Stimulated activated CD8-positive, alpha-beta memory T cell treated with anti-CD3 and anti-CD28 coated beads, Interleukin-12 subunit alpha, Interleukin-12 subunit beta, amount 100 ng/mL, for 24 hours (primary cell): ENCODE measurements around the gene FALEC.
"Not testable (repeated sequence)": the region's sequence is repeated elsewhere in the genome, so short reads cannot be mapped to it uniquely, and the experiment has no call there.

Experiments
- DNase-seq: peaks from one replicate; pipeline ENCODE4 v3.0.0-alpha.2; 2020; ENCODE audit errors: extremely low read depth

The FALEC gene

DNA sequence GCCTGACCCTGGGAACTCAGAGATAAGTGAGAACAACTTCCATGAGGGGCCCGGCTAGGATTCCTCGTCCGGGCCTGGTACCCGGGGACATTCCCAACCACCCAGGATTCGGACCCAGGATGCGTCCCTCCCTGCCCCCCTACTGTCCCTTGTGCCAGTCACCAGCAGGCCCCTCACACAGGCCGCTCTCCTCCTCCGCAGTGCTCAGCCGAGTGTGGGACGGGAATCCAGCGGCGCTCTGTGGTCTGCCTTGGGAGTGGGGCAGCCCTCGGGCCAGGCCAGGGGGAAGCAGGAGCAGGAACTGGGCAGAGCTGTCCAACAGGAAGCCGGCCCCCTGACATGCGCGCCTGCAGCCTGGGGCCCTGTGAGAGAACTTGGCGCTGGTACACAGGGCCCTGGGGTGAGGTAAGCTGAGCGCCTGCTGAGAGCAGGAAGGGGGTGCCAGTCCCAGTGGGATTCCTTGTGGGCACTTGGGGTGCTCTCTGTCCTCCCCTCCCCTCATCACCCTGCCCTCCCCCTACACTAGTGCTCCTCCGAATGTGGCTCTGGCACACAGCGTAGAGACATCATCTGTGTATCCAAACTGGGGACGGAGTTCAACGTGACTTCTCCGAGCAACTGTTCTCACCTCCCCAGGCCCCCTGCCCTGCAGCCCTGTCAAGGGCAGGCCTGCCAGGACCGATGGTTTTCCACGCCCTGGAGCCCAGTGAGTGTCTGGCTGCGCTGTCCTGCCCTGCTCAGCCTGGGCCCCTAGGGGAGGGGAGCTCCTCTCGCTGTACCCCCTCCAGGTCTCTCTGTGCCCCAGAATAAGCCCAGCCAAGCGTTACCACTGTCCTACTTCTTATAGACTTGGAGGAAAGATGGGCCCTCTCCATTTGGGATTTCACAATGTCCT is 43.5 kb downstream of the FALEC start:
- no peak for DNase-seq

DNA sequence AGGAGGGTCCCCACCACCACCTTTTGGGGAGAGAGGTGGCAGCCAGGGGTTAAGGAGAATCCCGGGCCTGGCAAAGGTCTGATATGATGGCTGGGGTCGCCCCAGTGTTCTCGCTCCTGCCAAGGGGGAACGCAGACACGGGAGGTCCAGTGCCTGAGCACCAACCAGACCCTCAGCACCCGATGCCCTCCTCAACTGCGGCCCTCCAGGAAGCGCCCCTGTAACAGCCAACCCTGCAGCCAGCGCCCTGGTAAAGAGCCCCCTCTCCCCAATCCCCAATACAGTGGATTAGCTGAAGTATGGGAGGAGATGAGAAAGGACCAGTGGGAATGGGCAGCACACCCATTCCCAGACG is 44.1 kb downstream of the FALEC start:
- DNase-seq: no peak

DNA sequence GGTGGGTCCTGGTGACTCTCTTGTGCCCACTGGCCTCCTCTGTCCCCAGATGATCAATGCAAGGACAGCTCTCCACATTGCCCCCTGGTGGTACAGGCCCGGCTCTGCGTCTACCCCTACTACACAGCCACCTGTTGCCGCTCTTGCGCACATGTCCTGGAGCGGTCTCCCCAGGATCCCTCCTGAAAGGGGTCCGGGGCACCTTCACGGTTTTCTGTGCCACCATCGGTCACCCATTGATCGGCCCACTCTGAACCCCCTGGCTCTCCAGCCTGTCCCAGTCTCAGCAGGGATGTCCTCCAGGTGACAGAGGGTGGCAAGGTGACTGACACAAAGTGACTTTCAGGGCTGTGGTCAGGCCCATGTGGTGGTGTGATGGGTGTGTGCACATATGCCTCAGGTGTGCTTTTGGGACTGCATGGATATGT is 44.5 kb downstream of the FALEC start:
- no peak for DNase-seq

DNA sequence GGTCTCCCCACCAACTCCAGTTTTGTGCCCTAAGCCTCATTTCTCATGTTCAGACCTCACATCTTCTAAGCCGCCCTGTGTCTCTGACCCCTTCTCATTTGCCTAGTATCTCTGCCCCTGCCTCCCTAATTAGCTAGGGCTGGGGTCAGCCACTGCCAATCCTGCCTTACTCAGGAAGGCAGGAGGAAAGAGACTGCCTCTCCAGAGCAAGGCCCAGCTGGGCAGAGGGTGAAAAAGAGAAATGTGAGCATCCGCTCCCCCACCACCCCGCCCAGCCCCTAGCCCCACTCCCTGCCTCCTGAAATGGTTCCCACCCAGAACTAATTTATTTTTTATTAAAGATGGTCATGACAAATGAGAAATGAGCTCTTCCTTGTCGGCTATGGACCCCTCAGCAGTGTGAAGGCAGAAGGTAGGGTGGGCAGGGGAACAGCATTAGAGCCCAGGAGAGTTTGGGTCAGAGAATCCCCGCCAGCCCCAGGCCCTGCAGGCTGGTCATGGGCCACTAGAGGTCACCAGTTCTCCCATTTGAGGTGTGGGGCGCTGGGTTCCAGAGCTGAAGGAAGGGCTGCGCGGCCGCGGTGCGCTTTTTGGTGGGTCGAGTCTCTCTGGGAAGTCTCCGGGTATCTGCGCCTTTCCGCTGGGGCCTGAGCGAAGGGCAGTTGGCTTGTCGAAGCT is 45.2 kb downstream of the FALEC start:
- peak; percentile 75 for DNase-seq

DNA sequence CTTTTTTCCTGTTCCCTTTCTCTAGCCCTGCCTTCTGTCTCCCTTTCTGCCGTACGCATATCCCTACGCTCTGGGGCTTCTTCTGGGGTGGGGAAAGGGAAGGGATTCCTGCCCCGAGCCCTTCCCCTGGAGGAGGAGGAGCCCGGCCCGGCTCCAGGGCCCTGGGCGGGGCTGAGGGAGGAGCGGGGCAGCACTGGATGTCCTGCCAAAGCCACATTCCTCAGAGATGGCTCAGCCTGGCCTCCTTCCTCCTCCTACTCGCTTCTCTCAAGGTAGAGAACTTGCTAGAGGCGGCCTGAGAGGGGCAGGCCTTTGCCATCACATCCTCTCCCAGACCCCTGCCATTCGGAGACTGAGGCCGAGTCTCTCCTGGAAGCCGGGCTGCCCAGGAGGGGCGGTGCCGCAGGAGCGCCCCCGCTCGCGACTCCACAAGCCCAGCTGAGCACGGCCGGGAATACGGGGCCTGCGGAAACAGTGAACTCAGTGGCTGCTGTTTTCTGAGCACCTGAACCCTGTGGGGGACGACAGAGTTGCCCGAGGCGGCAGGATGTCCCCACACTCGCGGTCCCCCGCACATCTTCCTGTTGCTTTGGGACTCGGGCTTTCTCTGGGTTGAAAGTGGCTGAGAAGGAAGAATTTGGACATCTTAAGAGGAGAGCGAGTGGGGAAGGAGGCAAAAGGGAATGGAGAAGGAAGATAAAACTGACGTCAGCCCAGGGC is 45.9 kb downstream of the FALEC start:
- DNase-seq: no peak

DNA sequence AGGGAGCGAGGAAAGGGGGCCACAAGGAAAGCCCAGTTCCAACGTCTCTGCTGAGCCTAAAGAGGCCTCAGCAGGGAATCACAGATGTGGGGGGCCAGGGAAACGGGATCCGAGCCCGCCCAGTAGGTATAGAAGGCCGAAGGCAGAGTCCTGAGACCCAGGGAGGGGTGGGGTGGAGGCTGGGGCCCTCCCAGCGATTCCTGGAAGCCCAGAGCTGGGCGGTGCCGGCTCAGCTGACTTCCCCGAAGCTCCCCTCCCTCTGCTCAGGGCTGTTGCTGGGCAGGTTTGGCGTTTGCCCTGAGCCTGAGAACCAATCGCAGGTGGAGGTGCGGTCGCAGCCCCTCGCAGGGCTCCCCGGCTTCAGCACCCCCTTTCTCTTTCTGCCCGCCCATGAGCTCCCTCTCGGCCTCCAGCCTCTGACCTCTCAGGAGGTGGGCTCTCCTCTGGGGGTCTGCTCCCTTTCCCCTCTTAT is 46.5 kb downstream of the FALEC start:
- DNase-seq: peak; percentile 72

DNA sequence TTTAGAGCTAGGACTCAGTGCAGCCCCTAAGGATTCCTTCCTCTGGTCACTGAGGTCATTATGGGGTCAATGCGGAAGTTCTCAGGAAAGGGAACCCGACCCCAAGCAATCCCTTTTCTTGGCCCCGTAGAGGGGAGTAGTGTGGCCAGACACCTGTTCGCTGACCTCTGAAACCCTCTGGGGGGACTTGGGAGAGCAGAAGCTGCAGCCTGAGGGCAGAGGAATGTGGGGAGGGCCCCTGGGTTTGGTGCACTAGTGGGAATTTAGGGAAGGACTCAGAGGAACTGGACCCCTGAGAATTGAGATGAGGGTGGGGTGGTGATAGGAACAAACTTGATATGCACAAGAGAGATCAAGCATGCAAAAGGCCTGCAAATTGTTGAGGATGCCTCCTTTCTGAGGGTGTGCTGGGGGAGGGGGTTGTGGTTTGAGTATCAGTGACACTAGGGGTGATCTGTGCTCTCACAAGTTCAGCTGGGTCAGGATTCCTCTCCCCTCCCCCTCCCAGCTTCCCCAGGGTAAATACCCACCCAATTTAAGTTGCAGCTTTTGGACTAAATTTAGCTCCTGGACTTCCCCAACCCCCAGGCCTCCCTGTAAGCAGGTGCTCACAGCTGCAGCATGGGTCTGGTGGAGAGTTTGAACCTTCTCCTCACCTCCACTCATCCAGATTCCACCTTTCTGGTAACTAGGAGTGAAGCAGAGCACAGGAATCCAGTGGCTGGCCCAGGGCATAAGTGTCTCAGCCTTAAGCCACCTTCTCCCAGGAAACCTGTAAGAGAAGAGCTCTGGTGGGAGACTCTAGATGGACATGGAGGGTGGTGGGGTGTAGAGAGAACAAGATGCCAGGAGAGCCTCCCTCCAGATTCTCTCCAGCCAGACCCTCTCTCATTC is 47.1 kb downstream of the FALEC start:
- DNase-seq: peak; percentile 57

DNA sequence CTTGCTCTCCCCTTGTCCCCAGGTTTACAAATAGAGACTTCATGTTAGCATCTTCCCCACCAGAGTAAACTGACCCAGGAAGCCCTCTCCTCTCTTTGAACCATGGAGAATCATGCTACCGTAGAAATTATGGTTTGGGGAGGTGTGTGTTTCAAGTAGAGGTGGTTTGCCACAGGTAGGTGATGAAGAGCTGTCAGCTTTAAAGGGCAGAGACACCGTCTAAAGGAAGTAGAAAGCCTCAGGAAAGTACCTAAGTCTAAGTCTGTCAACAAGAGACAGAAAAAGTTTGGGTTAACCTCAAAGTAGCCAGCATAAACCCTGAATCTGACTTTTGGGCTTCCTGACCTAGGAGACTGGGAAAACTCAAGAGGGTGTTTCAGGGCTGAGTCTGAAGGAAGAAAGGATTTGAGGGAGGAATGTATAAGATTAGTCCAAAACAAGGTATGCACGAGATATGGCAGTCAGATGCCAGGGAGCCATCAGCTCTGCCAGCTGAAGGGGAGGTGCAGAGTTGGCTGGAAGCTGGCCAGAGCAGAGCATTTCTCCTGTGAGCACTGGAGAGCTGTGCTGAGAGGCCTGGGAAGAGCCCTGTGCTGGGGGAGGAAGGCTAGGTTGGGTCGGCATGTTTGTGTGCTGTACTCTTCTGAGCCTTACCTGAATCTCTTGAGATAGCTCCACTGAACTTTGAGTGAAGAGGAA is 47.9 kb downstream of the FALEC start:
- DNase-seq: no peak

DNA sequence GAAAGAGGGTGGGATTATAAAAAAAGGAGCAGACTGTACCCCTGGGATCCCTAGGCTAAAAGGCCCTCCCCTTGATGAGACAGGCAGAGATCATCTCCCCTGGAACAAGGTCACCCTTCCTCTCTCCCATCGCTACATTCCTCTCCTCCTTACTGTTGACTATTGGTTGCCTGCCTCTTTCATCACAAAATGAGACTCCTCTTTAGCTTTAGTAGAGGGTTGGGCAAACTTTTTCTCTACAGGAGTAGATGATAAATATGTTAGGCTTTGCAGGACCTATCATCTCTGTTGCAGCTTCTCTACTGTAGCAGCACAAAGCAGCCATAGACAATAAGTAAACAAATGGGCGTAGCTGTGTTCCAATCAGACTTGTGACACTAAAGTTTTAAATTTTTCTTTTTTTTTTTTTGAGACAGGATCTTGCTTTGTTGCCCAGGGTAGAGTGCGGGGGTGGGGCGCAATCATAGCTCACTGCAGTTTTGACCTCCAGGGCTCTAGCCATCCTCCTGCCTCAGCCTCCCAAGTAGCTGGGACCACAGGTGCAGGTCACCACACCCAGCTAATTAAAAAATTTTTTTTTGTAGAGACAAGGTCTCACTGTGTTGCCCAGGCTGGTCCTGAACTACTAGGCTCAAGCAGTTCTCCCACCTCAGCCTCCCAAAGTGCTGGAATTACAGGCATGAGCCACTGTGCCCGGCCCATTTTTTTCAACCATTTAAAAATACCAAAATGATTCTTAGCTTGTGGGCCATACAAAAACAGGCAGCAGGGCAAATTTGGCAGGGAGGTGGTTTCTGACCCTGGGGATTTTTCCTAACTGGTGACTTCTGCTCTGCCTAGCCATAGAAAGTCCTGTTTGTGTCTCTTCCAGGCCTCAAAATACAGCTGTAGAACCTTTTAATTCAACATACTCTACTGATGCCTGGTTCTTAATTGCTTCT is 48.8 kb downstream of the FALEC start:
- no peak for DNase-seq

DNA sequence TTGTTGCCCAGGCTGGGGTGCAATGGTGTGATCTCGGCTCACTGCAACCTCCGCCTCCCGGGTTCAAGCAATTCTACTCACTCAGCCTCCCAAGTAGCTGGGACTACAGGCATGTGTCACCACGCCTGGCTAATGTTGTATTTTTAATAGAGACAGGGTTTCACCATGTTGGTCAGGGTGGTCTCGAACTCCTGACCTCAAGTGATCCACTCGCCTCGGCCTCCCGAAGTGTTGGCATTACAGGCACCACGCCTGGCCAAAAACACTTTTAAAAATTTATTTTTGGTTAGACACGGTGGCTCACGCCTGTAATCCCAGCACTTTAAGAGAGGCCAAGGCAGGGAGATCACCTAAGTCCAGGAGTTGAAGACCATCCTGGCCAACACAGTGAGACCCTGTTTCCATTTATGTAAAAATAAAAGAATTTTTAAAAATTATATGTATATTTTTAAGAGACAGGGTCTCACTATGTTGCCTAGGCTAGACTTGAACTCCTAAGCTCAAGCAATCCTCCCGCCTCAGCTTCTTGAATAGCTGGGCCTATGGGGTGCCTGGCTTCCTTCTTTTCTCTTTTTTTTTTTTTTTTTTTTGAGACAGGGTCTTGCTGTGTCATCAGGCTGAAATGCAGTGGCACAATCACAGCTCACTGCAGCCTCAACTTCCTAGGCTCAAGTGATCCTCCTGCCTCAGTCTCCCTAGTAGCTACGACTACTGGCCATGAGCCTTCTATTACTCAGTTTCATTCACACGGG is 49.9 kb downstream of the FALEC start:
- not testable (repeated sequence) for DNase-seq

DNA sequence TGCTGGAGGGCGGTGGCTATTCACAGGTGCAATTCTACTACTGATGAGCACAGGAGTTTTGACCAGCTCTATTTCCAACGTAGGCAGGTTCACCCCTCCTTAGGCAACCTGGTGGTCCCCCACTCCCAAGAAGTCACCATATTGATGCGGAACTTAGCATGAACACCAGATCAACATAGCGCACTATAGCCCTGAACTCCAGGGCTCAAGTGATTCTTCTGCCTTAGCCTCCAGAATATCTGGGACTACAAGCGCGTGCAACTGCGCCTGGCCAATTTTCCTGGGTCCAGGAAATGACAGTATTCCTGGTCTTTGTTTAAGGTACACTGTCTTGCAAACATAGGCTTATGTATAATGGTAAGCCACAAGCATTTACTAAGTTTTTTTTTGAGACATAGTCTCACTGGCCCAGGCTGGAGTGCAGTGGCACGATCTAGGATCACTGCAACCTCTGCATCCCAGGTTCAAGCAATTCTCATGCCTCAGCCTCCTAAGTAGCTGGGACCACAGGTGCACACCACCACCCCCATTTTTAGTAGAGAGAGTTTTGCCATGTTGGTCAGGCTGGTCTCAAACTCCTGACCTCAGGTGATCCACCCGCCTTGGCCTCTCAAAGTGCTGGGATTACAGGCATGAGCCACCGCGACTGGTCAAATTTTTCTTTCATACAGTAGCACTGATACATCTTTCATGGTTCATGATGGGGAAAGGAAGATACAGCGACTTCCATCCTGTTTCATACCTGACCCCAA is 51.2 kb downstream of the FALEC start:
- DNase-seq: no peak

DNA sequence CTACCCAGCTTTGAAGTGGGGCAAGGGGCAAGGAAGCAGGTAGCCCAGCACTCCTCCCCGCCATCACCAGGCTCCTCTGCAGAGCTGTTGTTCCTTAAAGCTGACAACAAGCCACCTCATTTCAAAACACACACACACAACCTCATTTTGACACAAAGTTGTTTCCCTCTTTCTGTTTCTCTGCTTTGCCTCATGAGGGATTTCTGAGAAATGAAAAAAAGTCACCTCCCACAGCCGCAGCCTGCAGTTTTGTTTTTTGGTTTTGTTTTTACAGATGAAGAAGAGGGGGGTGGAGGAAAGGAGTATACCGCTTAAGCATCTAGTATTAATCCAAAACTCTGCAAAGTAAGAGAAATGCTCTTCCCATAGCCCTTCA is 51.8 kb downstream of the FALEC start:
- no peak for DNase-seq

DNA sequence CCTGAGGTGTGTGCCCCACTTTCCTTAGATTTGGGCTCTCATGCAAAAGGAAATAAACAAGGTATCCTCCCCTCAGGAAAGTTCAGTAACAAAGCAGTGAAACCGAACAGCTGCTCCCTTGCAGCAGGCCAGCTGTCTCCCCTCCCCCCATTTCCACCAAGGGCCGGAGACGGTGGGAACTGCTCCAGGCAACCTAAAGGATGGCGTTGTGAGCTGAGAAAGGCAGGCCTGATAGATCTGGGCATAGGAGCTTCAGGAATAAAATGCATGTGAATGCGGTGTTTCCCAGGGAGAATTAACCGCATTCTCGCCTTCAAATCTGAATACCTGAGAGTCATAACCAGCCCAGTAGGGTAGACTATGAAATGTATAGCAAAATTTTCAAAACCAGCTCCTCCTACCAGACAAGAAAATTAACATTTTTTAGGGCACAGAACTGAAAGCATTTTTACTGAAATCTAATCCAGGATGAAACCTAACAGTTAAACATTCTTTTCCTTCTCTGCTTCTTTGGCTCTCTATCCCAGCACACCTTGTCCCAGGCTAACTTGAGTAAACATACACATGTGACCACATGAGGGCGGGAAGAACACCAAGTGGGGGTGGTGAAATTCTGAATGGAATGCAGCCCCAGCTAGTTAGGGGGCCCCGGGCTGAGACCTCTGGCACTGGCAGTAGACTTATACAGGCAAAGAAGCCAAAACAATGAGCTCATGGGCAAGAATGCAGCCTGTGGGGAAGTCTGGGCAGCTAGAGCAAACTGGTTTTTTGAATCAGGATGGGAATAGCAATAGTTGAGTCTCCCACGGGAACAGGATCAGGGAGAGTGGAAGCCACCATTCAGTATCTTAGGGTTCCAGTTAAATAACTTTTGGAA is 52.4 kb downstream of the FALEC start:
- no peak for DNase-seq

DNA sequence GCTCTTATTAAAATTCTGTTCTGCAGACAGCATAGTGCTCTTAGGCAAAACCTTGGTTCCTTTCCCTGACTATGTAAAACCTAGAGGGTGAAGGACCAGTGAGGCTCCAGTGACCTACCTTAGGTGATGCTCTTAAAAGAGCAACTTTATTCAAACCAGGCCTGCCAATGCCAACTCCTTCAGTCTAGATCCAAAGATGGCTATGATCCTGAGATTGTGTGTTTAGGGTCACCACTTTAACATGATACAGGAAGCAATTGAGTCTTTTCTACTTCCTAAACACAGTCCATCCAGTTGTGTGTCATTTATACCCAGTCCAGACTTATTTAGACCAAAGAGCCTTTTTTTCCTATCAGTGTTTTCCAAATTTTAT is 53.0 kb downstream of the FALEC start:
- DNase-seq: no peak

DNA sequence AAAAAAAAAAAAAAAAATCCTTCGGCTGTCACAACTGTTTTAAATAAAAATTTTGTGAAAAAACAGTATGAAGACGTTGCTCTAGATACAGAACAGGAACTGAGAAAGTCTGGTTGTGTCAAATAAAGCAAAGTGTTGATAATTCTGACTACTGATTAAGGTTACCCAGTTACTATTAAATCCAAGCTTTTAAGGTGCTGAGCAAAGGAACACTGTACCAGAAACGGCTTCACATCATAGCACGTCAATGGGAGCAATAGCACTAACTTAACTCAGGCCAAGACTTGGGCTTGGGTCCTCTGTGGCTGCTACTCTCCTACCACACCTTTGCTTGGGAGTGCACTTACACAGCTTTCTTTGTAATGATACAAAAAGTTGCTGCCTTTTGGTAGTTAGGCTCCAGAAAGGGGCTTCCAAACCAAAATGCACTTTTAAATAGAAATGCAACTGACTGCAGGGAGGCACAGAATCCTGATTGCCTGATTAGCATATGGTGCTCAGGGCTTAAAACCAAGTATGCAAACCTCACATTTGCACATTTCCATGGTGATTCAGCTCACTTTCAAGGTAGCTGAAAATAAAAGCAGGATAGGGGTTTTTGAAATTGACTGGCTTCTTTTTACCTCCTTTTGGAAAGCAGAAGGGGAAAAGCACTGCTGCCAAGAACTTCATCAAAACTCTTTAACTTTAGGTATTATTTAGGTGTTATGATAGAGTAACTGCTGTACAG is 57.5 kb downstream of the FALEC start:
- DNase-seq: no peak

DNA sequence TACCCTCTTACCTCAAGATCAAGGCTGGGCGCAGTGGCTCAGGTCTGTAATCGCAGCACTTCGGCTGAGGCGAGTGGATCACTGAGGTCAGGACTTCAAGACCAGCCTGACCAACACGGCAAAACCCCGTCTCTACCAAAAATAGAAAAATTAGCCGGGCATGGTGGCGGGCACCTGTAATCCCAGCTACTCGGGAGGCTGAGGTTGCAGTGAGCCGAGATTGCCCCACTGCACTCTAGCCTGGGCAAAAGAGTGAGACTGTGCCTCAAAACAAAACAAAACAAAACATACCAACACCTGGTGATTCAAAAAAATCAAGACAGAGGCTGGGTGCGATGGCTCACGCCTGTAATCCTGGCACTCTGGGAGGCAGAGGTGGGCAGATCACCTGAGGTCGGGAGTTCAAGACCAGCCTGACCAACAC is 58.1 kb downstream of the FALEC start:
- not testable (repeated sequence) for DNase-seq
